ENCODE data around the gene CDH6. TPM values are rescaled to one million over a fixed set of nuclear protein-coding genes. Genes with fewer than 3 reads are reported as not detected.

CDH6 gene
- total and polyA plus RNA-seq, 10 of the 15 experiments (the other 5 are each of a cell fraction or from before 2014, with no cell fraction given) = 0.01 TPM; not detected in 9

GRCh38 chr5:31285025-31285424, 91.5 kb downstream of the CDH6 start (continued):
- TF ChIP-seq MEF2B (IDR thresholded peaks at IDR 0.05; ENCODE audit: partially characterized antibody, poor library complexity, severe bottlenecking) = no peak
- no peak for TF ChIP-seq HDAC6 (IDR thresholded peaks at IDR 0.05; ENCODE audit: unreplicated experiment)
- no peak for TF ChIP-seq EED (IDR thresholded peaks at IDR 0.05; ENCODE audit: low read depth)

- no peak for TF ChIP-seq TAF1 (IDR thresholded peaks at IDR 0.05; ENCODE audit: borderline replicate concordance, low read depth, low read length)
- no peak for TF ChIP-seq RB1 (IDR thresholded peaks at IDR 0.05; ENCODE audit: borderline replicate concordance)
- TF ChIP-seq BCL11A (IDR thresholded peaks at IDR 0.05; ENCODE audit: low read depth, low read length) = no peak
- no peak for TF ChIP-seq SIX5 (IDR thresholded peaks at IDR 0.05; ENCODE audit: low read depth, low read length, severe bottlenecking)
- no peak for TF ChIP-seq IRF4 (IDR thresholded peaks at IDR 0.05; ENCODE audit: low read depth, low read length)
- no peak for TF ChIP-seq MYC (IDR thresholded peaks at IDR 0.05; ENCODE audit: insufficient read depth, insufficient read length, insufficient replicate concordance, low read length, severe bottlenecking)
- in situ Hi-C loops (cut with MboI) = no loop called here
- Histone ChIP-seq H3K79me2 (ENCODE audit: control insufficient read depth, insufficient read depth, low read length) (no peaks in the 10 kb centered on the region), H2AFZ (ENCODE audit: control insufficient read depth, low read depth, low read length) (no peak overlapping the region), H3K9ac (ENCODE audit: control insufficient read depth, insufficient read depth, low read length) (no peak overlapping the region), H3K4me1 (ENCODE audit: control insufficient read depth, insufficient read depth, low read length) (no peaks in the 10 kb centered on the region), H3K4me3 (no peak overlapping the region), H4K20me1 (ENCODE audit: control insufficient read depth, insufficient read depth) (no peaks in the 10 kb centered on the region), H3K9me3 (replicated peaks; ENCODE audit: control insufficient read depth, insufficient read depth, low read length) (no peaks in the 10 kb centered on the region), H3K4me2 (ENCODE audit: control insufficient read depth, insufficient read depth) (no peak overlapping the region), H3K27me3 (replicated peaks in 1 of 2; ENCODE audit: control insufficient read depth in 2 of 2, insufficient read depth in 2 of 2, low read length in 1 of 2) (no peaks in the 10 kb centered on the region), H3K36me3 (ENCODE audit: control insufficient read depth in 2 of 2, insufficient read depth in 2 of 2, low read length in 1 of 2) (no peaks in the 10 kb centered on the region), H3K27ac (ENCODE audit: control insufficient read depth, insufficient read depth) (no peak overlapping the region)
- CTCF ChIA-PET = interaction anchor here (1.4 kb wide), 1 partner anchor 1247 kb away, joined by 3 read pairs; no protein-coding TSS in a partner anchor
- intact Hi-C loops (cut with micrococcal nuclease; ENCODE audit: unreplicated experiment) = no loop called here
- SMC1A ChIA-PET (ENCODE audit: uncharacterized antibody, unreplicated experiment) = no interaction called here
- no peak for FAIRE-seq
- DNase-seq (ENCODE audit: low read depth, low spot score) = no peak
- POLR2A ChIA-PET = no interaction called here
- no peak for ATAC-seq
- BruUV-seq (replicated peaks) = no TSS peak
- RAD21 ChIA-PET (ENCODE audit: unreplicated experiment) = no interaction called here
These were observed 94.5 kb downstream of the CDH6 start for GRCh38 chr5:31287985-31288384.
